Ovary (tissue), 9 donors: ENCODE data around the gene AGXT. TPM values are rescaled to one million over a fixed set of nuclear protein-coding genes. Genes with fewer than 3 reads are reported as not detected.

ENCODE experiments used
- DNase-seq, 5 donors: peaks; one replicate each; pipeline ENCODE4 v3.0.0-alpha.2; 2019 to 2020
- H3K27ac ChIP-seq, 2 donors: fragments of 200-600 bp; one replicate each; pipeline versions ENCODE4 v1.5.1 to v1.8.0; 2019 to 2022
- H3K27me3 ChIP-seq: fragments of 200-600 bp; one replicate; pipeline ENCODE4 v1.8.0; 2022
- H3K36me3 ChIP-seq: fragments of 200-600 bp; sonication (generic); one replicate; pipeline ENCODE4 v1.5.1; 2019
- H3K4me1 ChIP-seq: one replicate; pipeline ENCODE4 v1.8.1; 2013; ENCODE audit warnings: mild to moderate bottlenecking, moderate library complexity; ENCODE audit not compliant: insufficient read depth
- H3K4me3 ChIP-seq: fragments of 200-600 bp; sonication (generic); one replicate; pipeline ENCODE4 v1.5.1; 2017
- H3K9me3 ChIP-seq, 2 donors: fragments of 200-600 bp in 1 of 2; sonication (generic) in 1 of 2; one replicate each; pipeline versions ENCODE4 v1.5.1 to v1.8.1; 2013 to 2019; ENCODE audit warnings: mild to moderate bottlenecking in 1 of 2, moderate library complexity in 1 of 2
- EP300 ChIP-seq: sonication (generic); formaldehyde crosslinking; IDR thresholded peaks from one replicate; pipeline ENCODE4 v1.6.1; 2017; ENCODE audit warnings: antibody characterized with exemption
- POLR2A ChIP-seq: fragments of 450-650 bp; IDR thresholded peaks from one replicate; pipeline ENCODE4 v1.6.1; 2017; ENCODE audit warnings: antibody characterized with exemption, mild to moderate bottlenecking, moderate library complexity
- WGBS, 3 donors: extraction: QIAGEN DNeasy Blood & Tissue Kit in 1 of 3; methylation state at CpG; one replicate each; pipeline versions ENCODE4 v1.1.5 to v1.1.7; 2013 to 2017; 5-methylcytosine and 5-hydroxymethylcytosine counted together
- intact Hi-C, 4 donors: fragments of 100-400 bp; cut with DNase I; formaldehyde crosslinking; loops; one replicate each; pipeline versions ENCODE4 v1.11.0 to v1.15.1; 2022 to 2023
- polyA plus RNA-seq, 2 donors: library from polyadenylated mRNA; stranded (reverse); fragments of 200-250 nt in 1 of 2; fragments of 350-450 nt in 1 of 2; fragmentation: Illumina TruSeq in 1 of 2; extraction: RNeasy Lipid Tissue Mini Kit (QIAGEN cat#74804) in 1 of 2; gene quantifications; one replicate each; pipeline ENCODE4 v1.2.3, GENCODE V29; 2013 to 2014
- total RNA-seq, 7 donors: library from RNA; depleted of rRNA in 2 of 7; stranded (reverse); fragments of >200 nt in 2 of 7; fragmentation: NEBNext Ultra II Directional in 3 of 7; extraction: Animal tissue kit (Norgen Biotek cat#: 25700) in 3 of 7; gene quantifications; one replicate each; pipeline versions ENCODE4 v1.1.0 to v1.2.4, GENCODE V29; 2016 to 2023
- TF ChIP-seq, protein P1 (sequence below), 3 donors: fragments of 450-650 bp in 2 of 3; fragments of 200-600 bp in 1 of 3; IDR thresholded peaks; one replicate each; pipeline versions ENCODE4 v1.5.1 to v1.8.0; 2016 to 2022; ENCODE audit warnings: antibody characterized with exemption in 3 of 3, mild to moderate bottlenecking in 1 of 3
- donor health status: DM: no; HTN: no; CAD: no; lungs with moderate emphysema.
- donor health status: DM: no; HTN: no; CAD: no.
- donor health status: Bipolar disorder and iron deficiency.
- donor health status: DM: yes; HTN: yes; CAD: no.
- donor health status: DM: no; HTN: no; CAD: no.
- donor health status: DM: yes; HTN: yes; CAD: no.

The AGXT gene
- total and polyA plus RNA-seq, 9 donors: 0.04 to 0.79 (median 0.25) TPM; not detected in 6

DNA sequence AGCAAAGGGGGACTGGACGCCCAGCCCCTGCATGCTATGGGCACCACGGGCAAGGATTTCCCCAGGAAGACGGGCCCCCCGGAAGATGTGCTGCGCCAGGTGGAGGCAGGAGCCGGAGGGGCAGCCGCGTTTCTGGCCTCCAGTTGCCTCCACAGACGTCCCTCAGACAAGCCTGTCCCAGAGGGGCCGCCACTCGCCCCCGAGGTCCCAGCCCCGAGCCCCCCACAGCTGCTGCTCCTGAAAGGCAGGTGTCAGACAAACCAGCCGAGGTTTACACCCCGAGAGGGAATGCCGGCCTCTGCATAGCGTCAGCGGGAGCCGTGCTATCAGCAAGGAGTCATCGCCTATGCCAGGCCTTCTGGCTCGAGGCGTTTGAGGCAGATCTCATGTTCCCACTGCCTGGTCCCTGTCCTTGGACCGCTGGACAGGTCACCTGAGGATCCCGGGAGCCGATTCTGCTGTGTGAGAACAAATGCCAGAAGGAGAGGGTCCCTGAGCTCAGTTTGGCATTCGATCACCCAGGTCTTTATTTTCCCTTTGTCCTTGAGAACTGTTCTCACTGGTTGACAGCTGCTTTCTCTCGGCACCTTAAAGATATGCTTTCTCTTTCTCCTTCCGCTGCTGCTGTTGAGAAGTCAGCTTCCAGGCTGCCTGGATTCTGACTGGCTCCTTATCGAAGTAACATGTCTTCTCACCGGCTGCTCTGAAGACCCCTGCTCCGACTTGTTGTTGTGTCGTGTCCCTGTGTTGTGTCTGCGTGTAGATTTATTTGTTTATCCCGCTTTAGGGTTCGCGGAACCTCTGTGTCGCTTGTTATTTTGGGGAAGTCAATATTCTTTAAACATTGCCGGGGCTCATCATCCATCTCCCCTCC is 58.1 kb downstream of the AGXT start:
- Histone ChIP-seq H3K27ac (peak overlapping the region; percentile 6 to 72), H3K4me1 (peaks cover 7% of the 10 kb centered on the region), H3K4me3 (no peak overlapping the region), H3K9me3 (no peaks in the 10 kb centered on the region), H3K27me3 (no peaks in the 10 kb centered on the region), H3K36me3 (no peaks in the 10 kb centered on the region)
- 27 to 39% (median 30%) methylated on average over 38 of the region's 38 CpGs for WGBS, 3 donors
- peak; percentile 50 to 69 (median 53) for DNase-seq
- intact Hi-C loops: loop anchor here in 1 of 4 donors (1.0 kb wide), 1 partner anchor 33 kb away; no protein-coding TSS in a partner anchor
- no peak for TF ChIP-seq EP300
- no peak for TF ChIP-seq POLR2A
- TF ChIP-seq, protein P1, sequence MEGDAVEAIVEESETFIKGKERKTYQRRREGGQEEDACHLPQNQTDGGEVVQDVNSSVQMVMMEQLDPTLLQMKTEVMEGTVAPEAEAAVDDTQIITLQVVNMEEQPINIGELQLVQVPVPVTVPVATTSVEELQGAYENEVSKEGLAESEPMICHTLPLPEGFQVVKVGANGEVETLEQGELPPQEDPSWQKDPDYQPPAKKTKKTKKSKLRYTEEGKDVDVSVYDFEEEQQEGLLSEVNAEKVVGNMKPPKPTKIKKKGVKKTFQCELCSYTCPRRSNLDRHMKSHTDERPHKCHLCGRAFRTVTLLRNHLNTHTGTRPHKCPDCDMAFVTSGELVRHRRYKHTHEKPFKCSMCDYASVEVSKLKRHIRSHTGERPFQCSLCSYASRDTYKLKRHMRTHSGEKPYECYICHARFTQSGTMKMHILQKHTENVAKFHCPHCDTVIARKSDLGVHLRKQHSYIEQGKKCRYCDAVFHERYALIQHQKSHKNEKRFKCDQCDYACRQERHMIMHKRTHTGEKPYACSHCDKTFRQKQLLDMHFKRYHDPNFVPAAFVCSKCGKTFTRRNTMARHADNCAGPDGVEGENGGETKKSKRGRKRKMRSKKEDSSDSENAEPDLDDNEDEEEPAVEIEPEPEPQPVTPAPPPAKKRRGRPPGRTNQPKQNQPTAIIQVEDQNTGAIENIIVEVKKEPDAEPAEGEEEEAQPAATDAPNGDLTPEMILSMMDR (IDR thresholded peaks at IDR 0.05): no peak

DNA sequence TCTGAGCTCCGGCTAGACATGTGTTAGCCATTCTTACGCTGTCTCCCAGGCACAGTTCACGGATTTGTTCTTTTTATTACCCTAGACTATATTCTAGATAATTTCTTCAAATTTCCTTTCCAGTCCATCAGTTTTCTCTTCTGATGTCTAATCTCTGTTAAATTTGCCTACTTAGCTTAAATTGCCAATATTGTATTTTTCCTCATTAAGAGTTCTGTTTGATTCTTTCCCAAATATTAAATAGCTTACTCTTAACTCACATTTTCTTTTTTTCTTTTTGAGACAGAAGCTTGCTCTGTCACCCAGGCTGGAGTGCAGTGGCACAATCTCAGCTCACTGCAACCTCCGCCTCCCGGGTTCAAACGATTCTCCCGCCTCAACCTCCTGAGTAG is 58.8 kb downstream of the AGXT start:
- Histone ChIP-seq H3K9me3 (no peaks in the 10 kb centered on the region), H3K27ac (peak overlapping the region in 1 of 2 donors; percentile 72), H3K4me1 (peaks cover 3% of the 10 kb centered on the region), H3K4me3 (no peak overlapping the region), H3K27me3 (no peaks in the 10 kb centered on the region), H3K36me3 (no peaks in the 10 kb centered on the region)
- DNase-seq: no peak
- 60 to 76% (median 65%) methylated on average over 7 of the region's 7 CpGs for WGBS, 3 donors
- TF ChIP-seq EP300: no peak
- TF ChIP-seq POLR2A: no peak
- intact Hi-C loops: loop anchor here in 1 of 4 donors (1.0 kb wide), 1 partner anchor 32 kb away; no protein-coding TSS in a partner anchor

DNA sequence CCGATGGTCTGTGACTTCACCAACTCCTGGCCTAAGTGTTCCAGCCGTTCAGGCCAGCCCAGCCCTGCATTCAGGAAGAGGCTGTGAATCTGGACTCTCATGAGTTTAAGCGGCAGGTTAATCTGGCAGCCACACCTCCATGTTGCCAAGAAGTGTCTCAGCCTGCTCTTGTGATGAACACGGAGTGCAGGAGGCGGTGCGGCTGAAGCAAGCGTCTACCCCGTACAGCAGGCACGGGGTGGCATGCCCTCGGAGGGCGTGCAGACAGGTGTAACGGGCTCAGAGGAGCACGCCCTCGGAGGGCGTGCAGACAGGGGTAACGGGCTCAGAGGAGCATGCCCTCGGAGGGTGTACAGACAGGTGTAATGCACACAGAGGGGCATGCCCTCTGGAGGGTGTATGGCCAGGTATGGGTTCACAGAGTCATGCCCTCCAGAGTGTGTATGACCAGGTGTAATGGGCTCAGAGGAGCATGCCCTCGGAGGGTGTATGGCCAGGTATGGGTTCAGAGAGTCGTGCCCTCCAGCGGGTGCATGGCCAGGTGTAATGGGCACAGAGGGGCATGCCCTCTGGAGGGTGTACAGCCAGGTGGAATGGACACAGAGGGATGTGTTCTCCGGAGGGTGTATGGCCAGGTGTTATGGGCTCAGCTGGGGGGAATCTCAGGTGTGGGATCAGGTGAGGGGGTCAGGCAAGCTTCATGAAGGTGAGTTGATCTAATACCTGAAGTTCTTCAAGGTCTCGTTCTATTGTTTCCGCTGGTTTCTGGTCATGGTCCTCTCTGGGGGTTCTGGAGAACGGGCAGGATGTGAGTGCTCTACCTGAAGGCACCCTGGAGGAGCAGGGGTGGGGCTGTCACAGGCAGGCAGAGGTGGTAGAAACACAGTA is 60.1 kb downstream of the AGXT start:
- peak; percentile 6 to 34 (median 15) for DNase-seq
- intact Hi-C loops: no loop called here
- WGBS, 3 donors: 92 to 95% (median 93%) methylated on average over 24 of the region's 24 CpGs

DNA sequence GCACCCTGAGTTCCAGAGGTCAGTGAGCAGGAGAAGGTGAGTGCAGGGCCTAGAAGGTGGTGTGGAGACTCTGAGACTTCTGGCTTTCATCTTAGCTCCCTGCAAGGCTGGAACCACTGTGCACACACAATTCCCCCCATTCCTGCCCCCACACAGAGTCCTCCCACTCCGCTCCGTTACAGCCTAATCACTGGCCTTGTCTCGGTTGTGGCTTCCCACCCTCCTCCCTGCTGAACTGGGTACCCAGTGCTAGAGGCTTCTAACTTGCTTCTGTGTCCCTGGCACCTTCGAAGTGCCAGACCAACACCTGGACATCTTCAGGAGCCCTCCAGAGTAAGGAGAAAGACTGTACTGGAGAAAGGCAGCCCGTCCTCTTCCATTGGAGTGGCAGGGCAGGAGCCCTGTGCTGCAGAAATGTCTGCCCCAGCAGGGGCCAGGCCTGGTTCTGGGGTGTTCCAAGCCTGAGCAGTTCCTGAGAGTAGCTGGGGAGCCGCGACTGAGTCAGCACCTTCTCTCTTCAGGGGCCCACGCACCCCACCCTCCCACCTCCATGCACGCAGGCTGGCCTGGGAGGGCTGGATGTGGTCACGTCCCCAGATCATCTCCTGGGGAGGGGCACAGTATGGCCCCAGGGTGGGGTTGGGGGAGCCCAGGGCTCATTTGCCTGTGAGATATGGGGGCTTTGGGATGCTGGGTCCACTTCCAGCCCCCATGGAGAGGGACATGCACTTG is 60.9 kb downstream of the AGXT start:
- WGBS, 3 donors: 81 to 83% (median 82%) methylated on average over 10 of the region's 10 CpGs
- no peak overlapping the region for H3K27ac ChIP-seq
- H3K36me3 ChIP-seq: no peaks in the 10 kb centered on the region
- H3K27me3 ChIP-seq: no peaks in the 10 kb centered on the region
- no peak overlapping the region for H3K4me3 ChIP-seq
- intact Hi-C loops: no loop called here
- TF ChIP-seq, protein P1 (IDR thresholded peaks at IDR 0.05): no peak
- TF ChIP-seq POLR2A (no peak), EP300 (no peak)
- H3K4me1 ChIP-seq: peaks cover 10% of the 10 kb centered on the region
- DNase-seq: peak in 4 of 5 donors; percentile 7 to 31 (median 11)
- H3K9me3 ChIP-seq: no peaks in the 10 kb centered on the region

More for the DNA sequence above, 60.1 kb downstream of the AGXT start:
- H3K4me1 ChIP-seq: peaks cover 3% of the 10 kb centered on the region
- TF ChIP-seq, protein P1 (IDR thresholded peaks at IDR 0.05): no peak
- TF ChIP-seq EP300 (no peak), POLR2A (no peak)
- H3K4me3 ChIP-seq: no peak overlapping the region
- no peaks in the 10 kb centered on the region for H3K27me3 ChIP-seq
- H3K36me3 ChIP-seq: no peaks in the 10 kb centered on the region
- no peak overlapping the region for H3K27ac ChIP-seq
- H3K9me3 ChIP-seq: no peaks in the 10 kb centered on the region

Other genes with a start within 250 kb of the AGXT start
- 1 to 10 TPM; 2.1 to 4.2 (median 2.5) TPM for gene GPR35, start 243.3 kb upstream of the AGXT start, total RNA-seq
- 1 to 10 TPM in 1 of 2 donors, under 1 TPM in 1; 0.27 to 2.2 TPM for gene GPR35, start 243.3 kb upstream of the AGXT start, polyA plus RNA-seq
- under 1 TPM in 2 of 7 donors, not detected in 5; 0.18 to 0.36 TPM for gene AQP12B, start 185.9 kb upstream of the AGXT start, total RNA-seq
- gene AQP12B, start 185.9 kb upstream of the AGXT start, polyA plus RNA-seq: not detected
- not detected for gene AQP12A, start 177.0 kb upstream of the AGXT start, total RNA-seq
- gene AQP12A, start 177.0 kb upstream of the AGXT start, polyA plus RNA-seq: not detected
- gene KIF1A, start 48.6 kb upstream of the AGXT start, total RNA-seq: 1 to 10 TPM in 6 of 7 donors, under 1 TPM in 1; 0.48 to 4.4 (median 1.7) TPM
- gene KIF1A, start 48.6 kb upstream of the AGXT start, polyA plus RNA-seq: under 1 TPM; 0.85 to 0.93 TPM
- gene MAB21L4, start 27.3 kb downstream of the AGXT start, total RNA-seq: under 1 TPM in 4 of 7 donors, not detected in 3; 0.12 to 0.48 (median 0.34) TPM
- under 1 TPM in 1 of 2 donors, not detected in 1; 0.04 TPM for gene MAB21L4, start 27.3 kb downstream of the AGXT start, polyA plus RNA-seq
- 1 to 10 TPM in 5 of 7 donors, under 1 TPM in 2; 0.15 to 6.1 (median 1.6) TPM for gene CROCC2, start 37.5 kb downstream of the AGXT start, total RNA-seq
- under 1 TPM in 1 of 2 donors, not detected in 1; 0.18 TPM for gene CROCC2, start 37.5 kb downstream of the AGXT start, polyA plus RNA-seq
- gene SNED1, start 129.8 kb downstream of the AGXT start, total RNA-seq: 10 to 100 TPM; 32.7 to 69.5 (median 50.3) TPM
- gene SNED1, start 129.8 kb downstream of the AGXT start, polyA plus RNA-seq: 10 to 100 TPM; 16.7 to 29.5 TPM
- 10 to 100 TPM; 24.8 to 45.7 (median 35.7) TPM for gene MTERF4, start 233.5 kb downstream of the AGXT start, total RNA-seq
- gene MTERF4, start 233.5 kb downstream of the AGXT start, polyA plus RNA-seq: 10 to 100 TPM; 41.6 to 60.7 TPM